COLO668 (cell line): ENCODE data around the gene MUSTN1.

ENCODE experiments used
- DNase-seq: peaks from one replicate; lab custom pipeline; 2025; ENCODE audit not compliant: unreplicated experiment; lab: John Stamatoyannopoulos, UW

The MUSTN1 gene

GRCh38 chr3:52834871-52835501 is at the start of gene MUSTN1:
MUSTN1 (minus strand) TSS chr3:52835019; CDS start chr3:52834948, 71 bp downstream.
- DNase-seq: no peak

GRCh38 chr3:52882377-52882776 is 47.6 kb upstream of the MUSTN1 start:
- DNase-seq: no peak

- no peak for DNase-seq
Observed at GRCh38 chr3:52881871-52882270, 47.1 kb upstream of the MUSTN1 start.

- DNase-seq: no peak
Observed at GRCh38 chr3:52880474-52880873, 45.7 kb upstream of the MUSTN1 start.

- DNase-seq: no peak
Observed at GRCh38 chr3:52880047-52880446, 45.2 kb upstream of the MUSTN1 start.

GRCh38 chr3:52879581-52879980 is 44.8 kb upstream of the MUSTN1 start:
- no peak for DNase-seq

- no peak for DNase-seq
Observed at GRCh38 chr3:52879090-52879489, 44.3 kb upstream of the MUSTN1 start.

- DNase-seq: no peak
Observed at GRCh38 chr3:52877085-52877484, 42.3 kb upstream of the MUSTN1 start.

GRCh38 chr3:52874864-52875587 is 40.2 kb upstream of the MUSTN1 start:
- DNase-seq: no peak

GRCh38 chr3:52874160-52874701 is 39.4 kb upstream of the MUSTN1 start:
- DNase-seq: no peak

- no peak for DNase-seq
Observed at GRCh38 chr3:52873433-52874159, 38.8 kb upstream of the MUSTN1 start.

GRCh38 chr3:52872245-52872644 is 37.4 kb upstream of the MUSTN1 start:
- no peak for DNase-seq

- DNase-seq: no peak
Observed at GRCh38 chr3:52871761-52872160, 36.9 kb upstream of the MUSTN1 start.

- no peak for DNase-seq
Observed at GRCh38 chr3:52870471-52870870, 35.7 kb upstream of the MUSTN1 start.

- no peak for DNase-seq
Observed at GRCh38 chr3:52866427-52866826, 31.6 kb upstream of the MUSTN1 start.

- no peak for DNase-seq
Observed at GRCh38 chr3:52865994-52866393, 31.2 kb upstream of the MUSTN1 start.

GRCh38 chr3:52860424-52860768 is 25.6 kb upstream of the MUSTN1 start:
- DNase-seq: no peak

GRCh38 chr3:52859686-52860423 is 25.0 kb upstream of the MUSTN1 start:
- no peak for DNase-seq

- no peak for DNase-seq
Observed at GRCh38 chr3:52857864-52858263, 23.0 kb upstream of the MUSTN1 start.

- no peak for DNase-seq
Observed at GRCh38 chr3:52857133-52857532, 22.3 kb upstream of the MUSTN1 start.

GRCh38 chr3:52856666-52857065 is 21.8 kb upstream of the MUSTN1 start:
- no peak for DNase-seq
